Measurements from ENCODE around the gene SSR4.

SSR4 gene

GRCh38 chrX:153780678-153781427 lies 13.6 kb upstream of the SSR4 start, which contains the start of gene SRPK3:
Gene SRPK3 (plus strand): TSS chrX:153781041. CDS start chrX:153781087, 46 bp downstream.
- no peak for DNase-seq

- DNase-seq: peak in 3 of 56 donors; percentile 6 to 21 (median 16)
Observed at GRCh38 chrX:153781428-153782047, 12.9 kb upstream of the SSR4 start.

GRCh38 chrX:153782313-153782712 lies 12.2 kb upstream of the SSR4 start:
- peak in 15 of 56 donors; percentile 2 to 38 (median 20) for DNase-seq

- DNase-seq: no peak
Observed at GRCh38 chrX:153782871-153783270, 11.6 kb upstream of the SSR4 start.

- DNase-seq: no peak
Observed at GRCh38 chrX:153783378-153784013, 11.0 kb upstream of the SSR4 start.

GRCh38 chrX:153784325-153784967 lies 10.0 kb upstream of the SSR4 start:
- no peak for DNase-seq

- peak in 1 of 56 donors; percentile 6 for DNase-seq
Observed at GRCh38 chrX:153786669-153787068, 7.8 kb upstream of the SSR4 start.

- no peak for DNase-seq
Observed at GRCh38 chrX:153789654-153790053, 4.8 kb upstream of the SSR4 start.

GRCh38 chrX:153791104-153791852 lies 3.2 kb upstream of the SSR4 start:
- DNase-seq: no peak

- DNase-seq: no peak
Observed at GRCh38 chrX:153792368-153792767, 2.1 kb upstream of the SSR4 start.

- DNase-seq: no peak
Observed at GRCh38 chrX:153793291-153793690, 1.2 kb upstream of the SSR4 start.

GRCh38 chrX:153794897-153795816 lies 689 bp downstream of the SSR4 start:
- DNase-seq: no peak

GRCh38 chrX:153797415-153798015 lies 3.0 kb downstream of the SSR4 start:
- no peak for DNase-seq

GRCh38 chrX:153799326-153799725 lies 4.9 kb downstream of the SSR4 start:
- DNase-seq: no peak

GRCh38 chrX:153800177-153800722 lies 5.8 kb downstream of the SSR4 start:
- peak in 11 of 56 donors; percentile 1 to 43 (median 20) for DNase-seq

GRCh38 chrX:153800746-153801145 lies 6.3 kb downstream of the SSR4 start:
- no peak for DNase-seq

GRCh38 chrX:153801669-153802068 lies 7.2 kb downstream of the SSR4 start:
- no peak for DNase-seq

GRCh38 chrX:153802513-153803045 lies 8.1 kb downstream of the SSR4 start:
- no peak for DNase-seq
